ENCODE data around the gene PIGW.

PIGW gene

GRCh38 chr17:36546418-36547093, 11.8 kb downstream of the PIGW start:
- no peak for DNase-seq

GRCh38 chr17:36547776-36548175, 13.0 kb downstream of the PIGW start:
- DNase-seq = no peak

- DNase-seq = no peak
Observed at GRCh38 chr17:36550491-36551417, 16.0 kb downstream of the PIGW start.

- no peak for DNase-seq
Observed at GRCh38 chr17:36553459-36553858, 18.7 kb downstream of the PIGW start.

- no peak for DNase-seq
Observed at GRCh38 chr17:36566081-36566480, 31.3 kb downstream of the PIGW start.

GRCh38 chr17:36575028-36575427, 40.2 kb downstream of the PIGW start:
- no peak for DNase-seq

- DNase-seq = no peak
Observed at GRCh38 chr17:36576793-36577192, 42.0 kb downstream of the PIGW start.

- DNase-seq = no peak
Observed at GRCh38 chr17:36578671-36579070, 43.9 kb downstream of the PIGW start.

- DNase-seq = no peak
Observed at GRCh38 chr17:36583787-36584186, 49.0 kb downstream of the PIGW start.

- DNase-seq = no peak
Observed at GRCh38 chr17:36586138-36586537, 51.4 kb downstream of the PIGW start.

Measured in NCI-H1105 (cell line).